A673 (cell line): ENCODE measurements around the gene PSMG1. TPM values are rescaled to one million over a fixed set of nuclear protein-coding genes. Genes with fewer than 3 reads are reported as not detected.

ENCODE experiments used
- BruUV-seq: library from RNA; stranded (reverse); fragments of 400-500 nt; replicated peaks from 2 replicates; lab custom pipeline; 2021; lab: Mats Ljungman, UMichigan
- CTCF ChIA-PET: fragments of 300-600 bp; sonication (Branson Sonifier 250); formaldehyde crosslinking; loops from one replicate; lab custom pipeline; 2022; ENCODE audit warnings: antibody characterized with exemption; lab: Charles Lee
- POLR2A ChIA-PET: fragments of 300-600 bp; sonication (Branson Sonifier 250); formaldehyde crosslinking; loops from one replicate; lab custom pipeline; 2022; ENCODE audit warnings: antibody characterized with exemption; ENCODE audit not compliant: low non-redundant PET; lab: Charles Lee
- DNase-seq: peaks from one replicate; pipeline ENCODE4 v3.0.0-alpha.2; 2015; ENCODE audit warnings: low spot score
- H3K27ac ChIP-seq: fragments of 200-600 bp; sonication (generic); 2 replicates; pipeline ENCODE4 v1.5.1; 2016; ENCODE audit warnings: mixed run types, low read depth, mild to moderate bottlenecking, mixed read lengths, antibody characterized with exemption, low read length; ENCODE audit not compliant: poor library complexity, severe bottlenecking
- H3K27me3 ChIP-seq: fragments of 200-600 bp; sonication (generic); replicated peaks from 2 replicates; pipeline ENCODE4 v1.6.1; 2017; ENCODE audit warnings: mixed run types, low read depth, mild to moderate bottlenecking, mixed read lengths, antibody characterized with exemption, low read length; ENCODE audit not compliant: insufficient read depth, poor library complexity
- H3K36me3 ChIP-seq: fragments of 200-600 bp; sonication (generic); 2 replicates; pipeline ENCODE4 v1.6.1; 2016; ENCODE audit warnings: mixed run types, mild to moderate bottlenecking, mixed read lengths, antibody characterized with exemption, low read length; ENCODE audit not compliant: insufficient read depth, poor library complexity, severe bottlenecking
- H3K4me1 ChIP-seq: fragments of 200-600 bp; sonication (generic); 2 replicates; pipeline ENCODE4 v1.6.1; 2017; ENCODE audit warnings: mixed run types, mild to moderate bottlenecking, mixed read lengths, antibody characterized with exemption, low read length; ENCODE audit not compliant: insufficient read depth, poor library complexity, severe bottlenecking
- H3K4me3 ChIP-seq: fragments of 200-600 bp; sonication (generic); 2 replicates; pipeline ENCODE4 v1.5.1; 2016; ENCODE audit warnings: low read depth, mixed run types, mild to moderate bottlenecking, mixed read lengths, low read length; ENCODE audit not compliant: poor library complexity, severe bottlenecking
- H3K9me3 ChIP-seq: fragments of 200-600 bp; sonication (generic); 2 replicates; pipeline ENCODE4 v1.6.1; 2016; ENCODE audit warnings: mixed run types, low read depth, mild to moderate bottlenecking, mixed read lengths, antibody characterized with exemption, low read length; ENCODE audit not compliant: poor library complexity, severe bottlenecking
- EZH2 ChIP-seq: fragments of 200-600 bp; sonication (generic); IDR thresholded peaks from 2 replicates; pipeline ENCODE4 v1.6.1; 2017; ENCODE audit warnings: borderline replicate concordance, low read depth, mild to moderate bottlenecking, mixed read lengths, antibody characterized with exemption, low read length; ENCODE audit not compliant: poor library complexity, severe bottlenecking
- intact Hi-C: fragments of 100-400 bp; cut with micrococcal nuclease; formaldehyde crosslinking; loops from one replicate; pipeline ENCODE4 v1.10.0; 2022; ENCODE audit not compliant: unreplicated experiment
- total RNA-seq: library from RNA; stranded (reverse); gene quantifications from 2 replicates; pipeline ENCODE4 v1.2.3, GENCODE V29; 2021
- TF ChIP-seq, protein P1 (sequence below): fragments of 300-800, 200-600 bp; sonication (generic); conservative IDR thresholded peaks from 2 replicates; pipeline ENCODE4 v1.5.1; 2017; ENCODE audit warnings: low read depth, mild to moderate bottlenecking, antibody characterized with exemption, low read length, moderate library complexity, mixed read lengths

Gene PSMG1
- total RNA-seq, 1 experiment from 2014 or later: 101 TPM

DNA sequence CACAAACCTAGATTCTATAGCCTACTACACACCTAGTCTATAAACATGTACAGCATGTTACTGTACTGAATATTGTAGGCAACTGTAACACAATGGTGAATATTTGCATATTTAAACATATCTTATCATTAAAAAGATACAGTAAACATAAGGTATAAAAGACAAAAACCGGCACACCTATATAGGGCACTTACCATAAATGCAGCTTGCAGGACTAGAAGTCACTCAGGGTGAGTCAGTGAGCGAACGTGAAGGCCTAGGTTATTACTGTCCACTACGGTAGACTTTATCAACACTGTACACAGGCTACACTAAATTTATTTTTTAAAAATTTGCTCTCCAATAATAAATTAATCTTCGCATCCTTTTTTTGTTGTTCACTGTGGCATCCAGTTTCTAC lies 13.3 kb downstream of the PSMG1 start:
- TF ChIP-seq, protein P1, sequence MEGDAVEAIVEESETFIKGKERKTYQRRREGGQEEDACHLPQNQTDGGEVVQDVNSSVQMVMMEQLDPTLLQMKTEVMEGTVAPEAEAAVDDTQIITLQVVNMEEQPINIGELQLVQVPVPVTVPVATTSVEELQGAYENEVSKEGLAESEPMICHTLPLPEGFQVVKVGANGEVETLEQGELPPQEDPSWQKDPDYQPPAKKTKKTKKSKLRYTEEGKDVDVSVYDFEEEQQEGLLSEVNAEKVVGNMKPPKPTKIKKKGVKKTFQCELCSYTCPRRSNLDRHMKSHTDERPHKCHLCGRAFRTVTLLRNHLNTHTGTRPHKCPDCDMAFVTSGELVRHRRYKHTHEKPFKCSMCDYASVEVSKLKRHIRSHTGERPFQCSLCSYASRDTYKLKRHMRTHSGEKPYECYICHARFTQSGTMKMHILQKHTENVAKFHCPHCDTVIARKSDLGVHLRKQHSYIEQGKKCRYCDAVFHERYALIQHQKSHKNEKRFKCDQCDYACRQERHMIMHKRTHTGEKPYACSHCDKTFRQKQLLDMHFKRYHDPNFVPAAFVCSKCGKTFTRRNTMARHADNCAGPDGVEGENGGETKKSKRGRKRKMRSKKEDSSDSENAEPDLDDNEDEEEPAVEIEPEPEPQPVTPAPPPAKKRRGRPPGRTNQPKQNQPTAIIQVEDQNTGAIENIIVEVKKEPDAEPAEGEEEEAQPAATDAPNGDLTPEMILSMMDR: no peak
- TF ChIP-seq EZH2: no peak
- intact Hi-C loops: no loop called here
- DNase-seq: no peak
- BruUV-seq: no TSS peak
- ChIA-PET POLR2A (no interaction called here), CTCF (no interaction called here)
- Histone ChIP-seq H3K36me3 (peaks cover 8% of the 10 kb centered on the region), H3K27me3 (no peaks in the 10 kb centered on the region), H3K9me3 (no peaks in the 10 kb centered on the region), H3K4me3 (no peak overlapping the region), H3K27ac (no peak overlapping the region), H3K4me1 (no peaks in the 10 kb centered on the region)

GRCh38 chr21:39168800-39169199 lies 14.5 kb downstream of the PSMG1 start:
- intact Hi-C loops: no loop called here
- DNase-seq: no peak
- Histone ChIP-seq H3K4me1 (no peaks in the 10 kb centered on the region), H3K36me3 (no peaks in the 10 kb centered on the region), H3K4me3 (no peak overlapping the region), H3K27ac (no peak overlapping the region), H3K27me3 (no peaks in the 10 kb centered on the region), H3K9me3 (peaks cover 9% of the 10 kb centered on the region)
- TF ChIP-seq, protein P1: no peak
- no peak for TF ChIP-seq EZH2
- BruUV-seq: no TSS peak
- CTCF ChIA-PET: no interaction called here
- POLR2A ChIA-PET: no interaction called here

DNA sequence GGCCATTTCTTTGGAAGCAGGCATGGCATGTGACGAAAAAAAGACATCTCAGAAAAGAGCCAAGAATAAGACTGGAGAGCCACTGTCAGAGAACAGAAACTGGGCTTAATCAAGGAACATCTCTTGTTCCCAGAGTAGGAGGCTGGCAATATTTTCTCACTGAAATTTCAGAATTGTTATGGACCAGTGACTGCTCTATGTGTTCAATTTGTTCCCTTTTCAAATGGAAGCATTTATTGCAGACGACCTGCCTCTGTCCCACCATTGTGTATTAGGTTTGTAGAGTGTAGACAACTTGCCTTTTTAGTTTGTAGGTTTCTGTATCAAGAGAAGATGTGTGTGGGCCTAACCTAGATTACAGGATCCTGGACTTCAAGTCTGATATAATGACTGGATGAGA lies 18.7 kb downstream of the PSMG1 start:
- Histone ChIP-seq H3K27ac (no peak overlapping the region), H3K9me3 (peaks cover 9% of the 10 kb centered on the region), H3K4me1 (no peaks in the 10 kb centered on the region), H3K4me3 (no peak overlapping the region), H3K27me3 (no peaks in the 10 kb centered on the region), H3K36me3 (no peaks in the 10 kb centered on the region)
- TF ChIP-seq EZH2: no peak
- TF ChIP-seq, protein P1: no peak
- DNase-seq: no peak
- no TSS peak for BruUV-seq
- ChIA-PET CTCF (no interaction called here), POLR2A (no interaction called here)
- intact Hi-C loops: no loop called here
